Spleen (tissue), 7 donors: ENCODE data around the gene IGHMBP2.

Experiments
- CTCF ChIP-seq, 11 experiments: fragments of 200-600 bp in 7 of 11; fragments of 450-650 bp in 4 of 11; sonication (generic) in 4 of 11; IDR thresholded peaks in 8 of 11; conservative IDR thresholded peaks in 3 of 11; 1 replicate in 7 of 11; 2 replicates in 4 of 11; pipeline versions ENCODE4 v1.4.0 to v1.8.0; 2016 to 2021; ENCODE audit warnings: antibody characterized with exemption in 11 of 11, inconsistent platforms in 4 of 11, mild to moderate bottlenecking in 1 of 11
- POLR2A ChIP-seq, 3 donors: fragments of 450-650 bp; IDR thresholded peaks; one replicate each; pipeline ENCODE4 v1.5.1; 2017; ENCODE audit warnings: antibody characterized with exemption in 3 of 3, mild to moderate bottlenecking in 1 of 3
- POLR2AphosphoS5 ChIP-seq, 3 donors: sonication (generic); formaldehyde crosslinking; IDR thresholded peaks; one replicate each; pipeline ENCODE4 v1.5.1; 2017; ENCODE audit warnings: antibody characterized with exemption in 3 of 3
- donor health status: DM: no; HTN: no; CAD: no; lungs with moderate emphysema.
- donor health status: DM: no; HTN: no; CAD: no.
- donor health status: DM: no; HTN: no; CAD: no.

DNA sequence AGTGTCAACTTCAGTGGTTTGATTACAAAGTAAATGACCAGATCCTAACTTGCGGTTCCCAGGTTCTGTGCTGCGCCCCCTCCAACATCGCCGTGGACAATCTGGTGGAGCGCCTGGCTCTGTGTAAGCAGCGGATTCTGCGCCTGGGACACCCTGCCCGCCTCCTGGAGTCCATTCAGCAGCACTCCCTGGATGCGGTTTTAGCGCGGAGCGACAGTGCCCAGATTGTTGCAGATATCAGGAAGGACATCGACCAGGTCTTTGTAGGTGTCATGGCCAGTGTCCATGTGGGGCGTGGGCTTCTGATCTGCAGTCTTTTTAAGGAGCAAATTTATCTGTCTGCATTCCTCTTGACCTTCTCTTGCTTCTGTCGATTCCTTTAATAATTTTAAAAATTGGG, 11.1 kb downstream of the IGHMBP2 start:
- TF ChIP-seq CTCF (IDR thresholded peaks at IDR 0.05 in 8 of 11, conservative IDR thresholded peaks at IDR 0.05 in 3 of 11), result no peak
- no peak for TF ChIP-seq POLR2A (IDR thresholded peaks at IDR 0.05)
- no peak for TF ChIP-seq POLR2AphosphoS5 (IDR thresholded peaks at IDR 0.05)
